UCSD-AML1 (cell line): ENCODE results near the gene EIF1.
A peak's percentile ranks its signal among the peaks of the same experiment; 100 is the strongest.
"Not testable (repeated sequence)": the region's sequence is repeated elsewhere in the genome, so short reads cannot be mapped to it uniquely, and the experiment has no call there.

Experiments used
- DNase-seq: peaks from one replicate; lab custom pipeline; 2025; ENCODE audit not compliant: unreplicated experiment; lab: John Stamatoyannopoulos, UW

EIF1 gene

GRCh38 chr17:41678411-41678906 is 10.2 kb upstream of the EIF1 start:
- DNase-seq: peak; percentile 75

DNA sequence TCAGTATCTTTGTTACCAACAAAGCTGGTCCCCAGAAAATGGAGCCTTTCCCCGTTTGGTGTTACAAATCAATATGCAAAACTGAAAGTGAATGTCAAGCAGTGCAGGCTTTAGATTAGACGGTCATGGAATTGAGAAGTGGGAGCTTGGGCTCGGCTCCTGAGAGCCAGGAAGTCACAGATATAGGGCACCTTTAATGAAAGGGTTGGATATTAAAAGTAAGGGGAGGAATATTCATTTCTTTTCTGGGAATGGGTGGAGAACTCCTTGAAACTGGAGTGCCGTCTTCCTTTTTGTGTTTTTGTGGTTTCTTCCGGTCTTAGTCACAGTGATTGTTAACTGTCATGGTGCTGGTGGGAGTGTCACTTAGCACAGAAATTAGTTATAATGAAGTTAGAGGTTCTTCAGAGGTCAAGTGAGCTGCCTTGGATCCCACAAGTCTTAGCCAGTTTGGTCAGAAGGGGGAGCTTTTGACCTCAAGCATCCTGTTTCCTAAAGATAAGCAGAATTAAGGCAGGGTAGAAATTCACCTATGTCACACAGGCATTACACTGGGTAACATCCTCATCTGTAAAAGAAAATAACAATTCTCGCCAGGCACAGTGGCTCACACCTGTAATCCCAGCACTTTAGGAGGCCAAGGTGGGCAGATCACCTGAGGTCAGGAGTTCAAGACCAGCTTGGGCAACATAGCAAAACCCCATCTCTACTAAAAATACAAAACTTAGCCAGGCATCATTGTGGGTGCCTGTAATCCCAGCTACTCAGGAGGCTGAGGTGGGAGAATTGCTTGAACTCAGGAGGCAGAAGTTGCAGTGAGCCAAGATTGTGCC is 9.6 kb upstream of the EIF1 start:
- peak; percentile 75 for DNase-seq

- DNase-seq: no peak
Observed at GRCh38 chr17:41679740-41680425, 8.8 kb upstream of the EIF1 start.

DNA sequence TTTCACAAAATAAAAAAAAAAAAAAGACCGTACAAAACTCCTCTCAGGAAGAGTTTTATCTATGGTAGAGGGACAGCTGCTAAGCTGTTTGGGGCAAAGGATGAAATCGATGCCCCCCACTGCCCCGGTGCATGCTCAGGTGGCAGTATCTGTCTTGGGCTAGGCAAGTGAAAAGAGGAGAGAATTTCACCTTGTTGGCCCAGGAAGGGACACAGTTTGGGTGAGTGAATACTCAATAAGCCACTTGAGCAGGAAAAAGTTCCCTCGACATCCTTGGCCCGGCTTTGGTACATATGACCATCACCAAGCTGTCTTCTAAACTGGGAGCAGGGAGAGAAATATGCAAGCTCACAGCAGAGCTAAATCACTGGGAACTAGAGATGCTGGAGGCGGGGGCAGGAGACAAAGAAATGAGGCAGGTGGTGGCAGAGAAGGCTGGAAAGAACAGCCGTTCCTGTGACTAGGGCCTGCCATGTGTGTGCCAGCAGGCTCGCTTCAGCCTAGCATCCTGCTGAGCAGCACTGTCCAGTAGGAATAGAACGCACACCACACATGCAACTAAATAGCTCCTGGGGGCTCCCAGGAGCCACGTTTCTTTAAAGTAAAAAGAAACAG is 8.2 kb upstream of the EIF1 start:
- DNase-seq: no peak

DNA sequence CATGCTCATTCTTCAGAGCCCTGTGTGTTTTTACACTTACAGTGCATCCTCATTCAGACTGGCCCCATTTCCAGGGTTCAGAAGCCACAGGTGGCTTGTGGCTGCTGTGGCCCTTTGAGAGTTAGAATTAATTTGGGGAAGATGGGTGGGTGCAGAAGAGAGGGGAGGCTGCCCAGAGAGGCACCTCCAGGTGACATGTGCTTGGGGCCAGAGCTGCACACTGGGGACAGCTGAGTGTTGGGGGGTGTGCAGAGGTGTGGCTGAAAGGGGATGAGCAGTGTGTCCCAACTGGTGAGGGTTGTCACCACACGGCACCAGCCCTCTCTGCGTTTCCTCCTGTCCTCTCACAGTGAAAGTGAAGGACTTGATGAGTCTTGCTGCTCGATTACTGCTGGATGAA is 6.9 kb upstream of the EIF1 start:
- no peak for DNase-seq

- DNase-seq: no peak
Observed at GRCh38 chr17:41682631-41683030, 6.1 kb upstream of the EIF1 start.

DNA sequence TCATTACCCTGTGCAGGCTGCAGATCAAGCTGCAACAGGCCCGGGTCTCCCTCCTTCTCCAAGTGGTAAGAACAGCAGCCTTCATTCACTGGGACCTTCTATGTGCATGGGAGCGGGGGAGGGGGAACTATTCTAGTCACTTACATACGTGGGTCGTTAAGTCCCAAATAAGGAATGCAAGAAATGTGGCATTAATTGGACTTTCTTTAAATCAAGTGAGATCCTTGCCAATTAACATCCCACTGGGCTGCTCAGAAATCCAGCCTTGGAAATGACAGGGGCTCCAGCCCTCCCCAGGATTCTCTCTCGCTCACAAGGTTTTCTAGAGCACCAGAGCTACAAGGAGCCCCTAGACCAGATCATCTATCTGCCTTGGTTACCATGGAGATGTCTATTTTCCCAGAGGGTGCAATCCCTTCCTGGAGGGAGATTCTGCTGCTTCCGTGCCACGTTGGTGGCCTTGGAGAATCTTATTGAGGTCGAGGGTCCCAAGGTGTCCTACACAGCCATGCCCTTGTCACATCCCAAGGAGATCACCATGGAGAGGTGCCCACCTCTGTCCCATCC is 5.2 kb upstream of the EIF1 start:
- no peak for DNase-seq

DNA sequence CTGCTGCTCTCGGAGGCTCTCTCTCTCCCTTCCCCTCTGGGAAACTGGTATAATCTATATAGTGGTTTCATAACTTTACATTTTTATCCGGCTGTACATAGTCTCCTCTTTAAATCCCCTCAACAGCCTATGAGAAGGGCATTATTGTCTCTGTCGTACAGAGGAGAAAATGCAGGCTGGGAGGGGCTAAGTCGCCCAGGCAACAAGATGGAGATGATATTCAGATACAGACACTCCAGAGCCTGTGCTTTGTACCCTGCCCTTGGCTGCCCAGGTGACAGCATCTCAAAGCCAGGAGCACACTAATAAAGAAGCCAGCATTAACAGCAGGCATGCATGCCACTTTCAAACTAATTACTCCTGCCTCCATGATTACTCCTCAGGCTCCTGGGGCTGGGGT is 4.7 kb upstream of the EIF1 start:
- DNase-seq: no peak

- DNase-seq: not testable (repeated sequence)
Observed at GRCh38 chr17:41685753-41686152, 2.9 kb upstream of the EIF1 start.

DNA sequence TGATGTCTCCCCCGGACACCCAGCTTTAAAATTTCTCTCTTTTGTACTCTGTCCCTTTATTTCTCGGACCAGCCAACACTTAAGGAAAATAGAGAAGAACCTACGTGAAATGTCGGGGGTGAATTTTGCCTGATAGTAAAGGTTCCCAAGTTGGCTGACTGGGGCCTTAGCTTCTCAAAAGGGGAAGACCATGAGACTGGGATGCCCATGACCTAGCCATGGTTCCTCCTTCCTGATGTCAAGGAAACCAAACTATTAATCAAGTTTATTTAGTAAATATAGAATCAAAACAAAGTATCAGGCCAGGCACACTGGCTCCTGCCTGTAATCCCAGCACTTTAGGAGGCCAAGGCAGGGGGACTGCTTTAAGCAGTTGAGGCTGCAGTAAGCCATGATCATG is 2.4 kb upstream of the EIF1 start:
- DNase-seq: no peak

GRCh38 chr17:41687828-41688640 is 651 bp upstream of the EIF1 start:
- peak; percentile 57 for DNase-seq

- no peak for DNase-seq
Observed at GRCh38 chr17:41689497-41690299, 1.0 kb downstream of the EIF1 start.

GRCh38 chr17:41690497-41690896 is 1.8 kb downstream of the EIF1 start:
- DNase-seq: no peak

DNA sequence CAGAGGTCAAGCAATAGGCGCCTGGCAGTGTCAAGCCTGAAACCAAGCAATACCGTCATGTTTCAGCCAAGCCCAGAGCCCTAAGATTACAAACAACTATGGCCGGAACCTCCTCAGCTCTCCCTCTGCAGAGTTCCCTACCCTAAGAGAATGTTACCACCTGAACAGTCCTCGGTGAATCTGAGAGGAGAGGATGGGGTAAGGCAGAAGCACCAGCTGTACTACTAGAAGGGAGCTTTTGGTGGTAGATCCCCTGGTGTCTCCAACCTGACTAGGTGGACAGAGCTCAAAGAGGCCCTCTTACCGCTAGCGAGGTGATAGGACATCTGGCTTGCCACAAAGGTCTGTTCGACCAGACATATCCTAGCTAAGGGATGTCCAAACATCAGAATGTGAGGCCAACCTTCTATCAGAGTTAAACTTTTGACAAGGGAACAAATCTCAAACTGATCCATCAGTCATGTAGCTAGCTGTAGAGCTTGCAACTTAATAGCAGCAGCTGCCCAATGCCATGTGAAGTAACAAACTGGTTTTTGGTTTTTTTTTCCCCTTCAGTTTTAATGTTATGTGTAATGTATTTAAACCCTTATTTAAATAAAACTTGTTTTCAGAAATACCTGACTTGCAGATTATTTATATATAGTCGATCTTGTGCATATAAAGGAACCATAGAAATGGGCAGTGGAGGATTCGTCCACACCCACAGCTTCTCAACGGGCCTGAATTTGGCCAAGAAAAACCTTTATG is 2.5 kb downstream of the EIF1 start:
- DNase-seq: no peak

GRCh38 chr17:41692722-41693521 is 4.2 kb downstream of the EIF1 start:
- no peak for DNase-seq

GRCh38 chr17:41695134-41695661 is 6.5 kb downstream of the EIF1 start:
- no peak for DNase-seq

DNA sequence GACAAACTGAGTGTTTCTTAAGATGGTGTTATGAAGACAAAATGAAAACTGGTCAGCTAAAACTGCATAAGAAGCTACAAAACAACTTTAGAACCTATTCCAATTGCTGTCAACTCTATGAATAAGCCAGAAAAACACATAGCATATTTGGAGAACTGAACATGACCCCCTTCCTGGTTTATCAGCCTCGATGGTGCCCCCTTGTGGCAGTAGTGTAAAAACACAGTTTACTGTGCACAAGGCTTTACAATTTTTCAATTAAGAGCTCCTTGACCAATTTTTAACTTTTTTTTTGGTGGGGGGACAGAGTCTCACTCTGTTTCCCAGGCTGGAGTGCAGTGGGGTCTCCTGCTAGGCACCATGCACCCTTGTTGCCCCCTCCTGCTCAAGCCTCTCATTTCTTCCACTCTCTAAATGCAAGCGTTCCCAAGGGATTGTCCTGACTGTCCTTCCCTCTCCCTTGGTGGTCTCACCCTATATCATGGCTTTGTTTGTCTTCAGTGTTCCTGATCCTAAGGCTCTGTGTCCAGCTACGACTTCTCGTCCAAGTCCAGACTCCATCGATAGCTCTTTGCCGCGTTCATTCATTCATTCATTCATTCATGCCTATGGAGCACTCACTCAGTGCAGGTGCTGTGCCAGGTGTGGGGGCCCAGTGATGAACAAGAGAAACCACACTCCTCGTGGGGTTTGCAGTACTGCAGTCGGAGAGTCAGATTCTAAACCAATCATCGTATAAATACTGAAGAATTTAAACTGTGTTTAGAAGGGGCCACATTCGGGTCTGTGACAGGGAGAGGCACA is 7.5 kb downstream of the EIF1 start:
- DNase-seq: no peak
